ENCODE measurements around the gene EEFSEC. TPM values are rescaled to one million over a fixed set of nuclear protein-coding genes. Genes with fewer than 3 reads are reported as not detected.

Gene EEFSEC
- polyA plus RNA-seq, 1 experiment: 6.8 TPM

- Histone ChIP-seq H3K4me3 (ENCODE audit: low read depth, low read length) (no peak overlapping the region), H3K27ac (ENCODE audit: low read depth, low read length) (no peak overlapping the region), H3K9me3 (ENCODE audit: control insufficient read depth, insufficient read depth, low read length) (no peaks in the 10 kb centered on the region; the same call in 1 of the 2 replicates), H3K27me3 (ENCODE audit: control insufficient read depth, insufficient read depth, low read length) (no peaks in the 10 kb centered on the region)
- no peak for TF ChIP-seq CTCF (IDR thresholded peaks at IDR 0.05; ENCODE audit: low read depth, low read length)
- DNase-seq (ENCODE audit: low read depth, low spot score): no peak
- ChIA-PET CTCF (interaction anchor here (0.6 to 1.3 kb wide), 2 partner anchors 23 to 340 kb away, joined by 4 to 5 read pairs; no protein-coding TSS in a partner anchor), POLR2A (no interaction called here)
These were observed 124.2 kb downstream of the EEFSEC start for GRCh38 chr3:128277378-128278069.

GRCh38 chr3:128278130-128278529, 124.8 kb downstream of the EEFSEC start:
- ChIA-PET POLR2A (interaction anchor here (0.6 to 1.3 kb wide), 2 partner anchors 60 to 107 kb away, joined by 4 to 5 read pairs; no protein-coding TSS in a partner anchor), CTCF (interaction anchor here (0.6 to 1.3 kb wide), 3 partner anchors 22 to 339 kb away, joined by 3 to 5 read pairs (median 4); no protein-coding TSS in a partner anchor)
- no peaks in the 10 kb centered on the region for H3K27me3 ChIP-seq (ENCODE audit: control insufficient read depth, insufficient read depth, low read length)
- peak overlapping the region; percentile 73 for H3K27ac ChIP-seq (ENCODE audit: low read depth, low read length)
- DNase-seq (ENCODE audit: low read depth, low spot score): no peak
- TF ChIP-seq CTCF (IDR thresholded peaks at IDR 0.05; ENCODE audit: low read depth, low read length): no peak
- no peak overlapping the region for H3K4me3 ChIP-seq (ENCODE audit: low read depth, low read length)
- no peaks in the 10 kb centered on the region; the same call in 1 of the 2 replicates for H3K9me3 ChIP-seq (ENCODE audit: control insufficient read depth, insufficient read depth, low read length)

GRCh38 chr3:128278761-128279600, 125.7 kb downstream of the EEFSEC start:
- Histone ChIP-seq H3K4me3 (ENCODE audit: low read depth, low read length) (no peak overlapping the region; the same call in 1 of the 2 replicates), H3K27me3 (ENCODE audit: control insufficient read depth, insufficient read depth, low read length) (no peaks in the 10 kb centered on the region), H3K9me3 (ENCODE audit: control insufficient read depth, insufficient read depth, low read length) (no peaks in the 10 kb centered on the region; the same call in 1 of the 2 replicates), H3K27ac (ENCODE audit: low read depth, low read length) (peak overlapping the region; percentile 73)
- POLR2A ChIA-PET: interaction anchor here (0.6 to 1.3 kb wide), 4 partner anchors 10 to 207 kb away, joined by 4 to 5 read pairs (median 4); no protein-coding TSS in a partner anchor
- TF ChIP-seq CTCF (IDR thresholded peaks at IDR 0.05; ENCODE audit: low read depth, low read length): no peak
- peak; percentile 75 for DNase-seq (ENCODE audit: low read depth, low spot score)
- CTCF ChIA-PET: interaction anchor here (0.7 to 1.3 kb wide), 2 partner anchors 75 to 339 kb away, joined by 3 to 4 read pairs; no protein-coding TSS in a partner anchor

- Histone ChIP-seq H3K4me3 (ENCODE audit: low read depth, low read length) (no peak overlapping the region), H3K27ac (ENCODE audit: low read depth, low read length) (peak overlapping the region; percentile 73), H3K27me3 (ENCODE audit: control insufficient read depth, insufficient read depth, low read length) (no peaks in the 10 kb centered on the region), H3K9me3 (ENCODE audit: control insufficient read depth, insufficient read depth, low read length) (no peaks in the 10 kb centered on the region; the same call in 1 of the 2 replicates)
- ChIA-PET POLR2A (interaction anchor here (0.8 kb wide), 1 partner anchor 11 kb away, joined by 4 read pairs; no protein-coding TSS in a partner anchor), CTCF (no interaction called here)
- DNase-seq (ENCODE audit: low read depth, low spot score): no peak
- no peak for TF ChIP-seq CTCF (IDR thresholded peaks at IDR 0.05; ENCODE audit: low read depth, low read length)
These were observed 126.3 kb downstream of the EEFSEC start for GRCh38 chr3:128279601-128279880.

Measured in AG04450 (cell line).